GM18870 (cell line): Measurements from ENCODE around the gene CORO7.

Source experiments
- ATAC-seq: cut with Tn5 transposase; IDR thresholded peaks from one replicate; pipeline ENCODE4 v1.9.1; 2021; ENCODE audit warnings: moderate library complexity; ENCODE audit not compliant: unreplicated experiment

The CORO7 gene

DNA sequence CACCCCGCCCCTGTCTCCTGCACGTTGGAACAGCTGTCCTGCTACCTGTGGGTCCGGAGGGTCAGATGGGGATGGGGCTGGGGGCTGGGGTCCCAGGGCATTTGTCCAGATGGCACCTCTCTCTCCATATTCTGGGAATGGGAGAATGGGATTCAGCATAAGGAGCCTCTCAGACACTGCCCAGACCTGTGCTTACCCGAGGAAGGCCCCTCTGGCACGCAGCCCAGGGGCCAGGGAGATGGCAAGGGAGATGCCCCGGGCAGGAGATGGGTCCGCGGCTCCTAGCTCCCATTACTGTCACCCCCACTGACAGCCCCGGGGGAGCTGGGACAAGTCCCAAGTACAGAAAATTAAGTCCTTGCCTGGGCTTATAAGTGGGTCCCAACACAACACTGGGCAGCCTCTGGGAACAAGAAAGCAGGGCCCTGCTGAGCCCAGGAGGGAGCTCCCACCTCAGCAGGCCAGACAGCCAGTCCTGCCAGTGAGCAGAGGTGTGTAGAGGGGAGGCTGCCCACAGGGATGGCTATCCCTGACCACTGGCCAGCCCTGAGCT lies 43.0 kb downstream of the CORO7 start:
- no peak for ATAC-seq

DNA sequence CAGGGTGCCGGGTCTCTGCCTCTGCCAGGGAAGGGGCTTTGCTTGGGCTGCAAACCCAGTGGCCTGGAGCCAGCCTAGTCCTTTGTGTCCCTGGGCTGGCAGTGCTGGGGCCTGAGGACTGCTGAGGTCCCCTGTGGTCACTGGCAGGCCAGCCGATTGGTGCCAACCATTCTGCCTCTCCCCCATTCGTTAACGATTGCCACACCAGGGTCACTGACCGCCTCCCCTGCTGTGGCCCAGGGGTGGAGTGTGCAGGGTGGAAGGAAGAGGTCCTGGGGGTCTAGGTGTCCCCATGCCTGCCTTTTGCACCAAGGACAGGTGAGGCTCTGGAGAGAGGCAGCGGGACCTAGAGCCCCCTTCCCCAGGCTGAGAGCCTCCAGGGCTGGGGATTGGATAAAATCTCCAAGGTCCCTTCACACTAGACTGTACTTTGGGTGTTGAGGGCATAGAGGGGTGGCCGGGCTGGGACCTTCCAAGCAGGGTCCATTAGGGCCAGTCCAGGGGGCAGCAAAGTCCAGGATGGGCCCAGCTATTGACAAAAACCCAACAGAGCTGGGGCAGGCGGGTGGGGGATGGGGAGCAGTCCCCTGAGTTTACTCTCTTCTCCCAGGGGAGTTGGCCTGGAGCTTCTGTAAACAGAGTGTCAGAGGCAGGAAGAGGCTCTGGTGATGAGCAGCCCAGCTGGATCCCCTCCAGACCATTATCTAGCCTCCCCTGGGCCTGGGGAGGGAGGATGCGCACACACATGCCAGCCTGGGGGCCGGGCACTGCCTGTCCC lies 43.6 kb downstream of the CORO7 start:
- no peak for ATAC-seq

DNA sequence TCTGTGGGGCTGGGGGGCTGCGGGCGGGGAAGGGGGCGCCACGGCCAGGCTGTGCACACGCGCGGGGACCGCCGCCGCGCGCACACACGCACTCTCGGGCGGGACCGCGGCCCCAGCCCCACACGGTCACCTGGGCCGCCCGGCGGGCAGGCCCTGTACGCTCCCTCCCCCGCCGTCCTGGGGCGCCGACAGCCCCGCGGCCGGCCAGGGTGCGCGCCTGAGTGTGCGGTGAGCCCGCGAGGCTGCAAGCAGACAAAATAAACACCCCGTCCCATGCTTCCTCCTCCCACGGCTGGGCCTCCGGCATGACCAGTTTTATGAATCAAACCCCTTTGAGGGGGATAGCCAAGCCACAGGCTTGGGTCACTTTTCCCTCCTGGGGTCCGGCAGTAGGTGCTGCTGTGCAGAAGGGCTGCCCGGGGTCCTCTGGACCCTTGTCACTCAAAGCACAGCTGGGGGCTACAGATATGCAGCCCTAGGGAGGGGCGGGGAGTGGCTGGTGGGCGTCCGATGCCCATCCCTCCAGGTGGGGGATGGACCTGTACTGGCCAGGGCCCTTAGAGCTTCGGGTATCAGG lies 44.3 kb downstream of the CORO7 start:
- no peak for ATAC-seq

DNA sequence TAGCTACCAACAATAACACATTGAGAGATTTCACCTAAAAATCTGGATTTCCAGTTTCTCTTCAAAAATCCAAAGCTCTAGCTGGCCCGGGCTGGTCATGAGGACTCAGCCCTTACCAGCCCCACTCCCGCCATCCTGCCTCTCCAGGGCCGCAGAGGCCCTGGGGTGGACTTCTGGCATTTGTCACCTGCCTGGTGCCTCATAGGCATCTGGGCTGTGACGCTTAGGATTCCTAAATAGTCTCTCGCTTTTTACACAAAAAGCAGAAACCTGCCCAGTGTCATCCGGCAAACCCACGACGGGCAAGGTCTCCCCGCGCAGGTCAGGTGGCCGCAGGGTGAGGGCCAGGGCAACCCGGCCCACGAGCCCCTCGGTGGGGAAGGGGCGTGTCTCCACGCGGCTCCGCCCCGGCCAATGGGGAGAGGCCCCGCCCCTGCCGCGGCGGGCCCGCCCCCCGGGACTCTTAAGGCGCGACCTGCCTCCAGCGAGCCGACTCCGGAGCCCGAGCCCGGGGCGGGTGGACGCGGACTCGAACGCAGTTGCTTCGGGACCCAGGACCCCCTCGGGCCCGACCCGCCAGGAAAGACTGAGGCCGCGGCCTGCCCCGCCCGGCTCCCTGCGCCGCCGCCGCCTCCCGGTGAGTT lies 44.9 kb downstream of the CORO7 start, which contains the start of gene VASN:
Gene VASN (plus strand): TSS at position 492 of the 644 bp plus-strand sequence. CDS start 9,030 bp downstream, outside the sequence.
- no peak for ATAC-seq

DNA sequence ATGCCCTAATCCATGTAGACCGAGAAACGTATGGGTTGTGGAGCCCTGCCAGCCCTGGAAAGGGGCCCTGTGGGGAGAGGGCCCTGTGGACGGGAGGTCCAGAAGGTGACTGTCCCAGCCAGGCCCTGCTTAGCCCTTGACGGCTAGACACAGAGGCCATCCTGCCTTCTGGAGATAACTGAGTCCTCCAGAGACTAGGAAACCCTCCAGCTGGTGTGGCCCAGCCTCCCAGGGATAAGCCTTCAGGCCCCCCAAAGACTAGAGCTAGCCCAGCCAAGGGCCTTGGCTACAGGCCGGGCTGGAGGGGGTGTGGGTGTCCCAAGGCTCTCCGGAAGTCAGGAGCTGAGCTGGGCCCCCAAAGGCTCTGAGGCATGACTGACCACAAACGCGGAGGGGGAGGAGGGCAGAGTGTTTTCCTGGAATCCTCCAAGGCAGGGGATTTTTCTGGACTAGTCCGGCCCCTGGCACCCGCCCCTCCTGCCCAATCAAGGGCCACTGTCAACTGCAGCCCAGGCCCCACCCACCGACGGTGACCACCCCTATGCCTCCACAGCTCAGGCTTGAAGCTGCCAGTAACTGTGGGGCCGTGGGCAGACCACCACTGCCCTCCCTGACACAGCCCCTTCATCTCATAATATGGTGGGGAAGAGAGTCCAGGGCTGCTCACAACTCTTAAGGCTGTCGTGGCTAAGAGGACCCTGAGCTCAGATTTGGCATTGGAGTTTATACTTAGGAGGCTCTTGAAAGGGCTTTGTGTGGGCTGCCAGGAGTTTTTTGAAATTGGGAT lies 45.6 kb downstream of the CORO7 start:
- no peak for ATAC-seq

DNA sequence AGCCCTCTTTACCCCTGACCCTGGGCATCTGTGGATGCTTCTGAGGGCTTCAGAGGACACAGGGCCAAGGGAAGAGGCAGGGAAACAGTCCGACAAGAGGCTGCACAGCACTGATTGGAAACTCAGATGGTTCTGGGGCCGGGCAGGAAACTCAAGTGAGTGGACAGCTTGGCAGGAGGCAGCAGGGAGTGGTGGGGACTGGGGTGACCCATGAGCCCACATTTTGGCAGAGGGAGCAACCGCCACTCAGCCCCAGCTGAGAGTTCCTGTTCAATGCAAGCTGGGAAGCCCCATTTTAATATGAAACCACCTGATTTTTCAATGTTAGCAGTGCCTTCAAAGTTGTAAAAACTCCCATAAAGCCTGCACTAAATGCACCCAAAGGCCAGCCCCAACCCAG lies 46.2 kb downstream of the CORO7 start:
- no peak for ATAC-seq

DNA sequence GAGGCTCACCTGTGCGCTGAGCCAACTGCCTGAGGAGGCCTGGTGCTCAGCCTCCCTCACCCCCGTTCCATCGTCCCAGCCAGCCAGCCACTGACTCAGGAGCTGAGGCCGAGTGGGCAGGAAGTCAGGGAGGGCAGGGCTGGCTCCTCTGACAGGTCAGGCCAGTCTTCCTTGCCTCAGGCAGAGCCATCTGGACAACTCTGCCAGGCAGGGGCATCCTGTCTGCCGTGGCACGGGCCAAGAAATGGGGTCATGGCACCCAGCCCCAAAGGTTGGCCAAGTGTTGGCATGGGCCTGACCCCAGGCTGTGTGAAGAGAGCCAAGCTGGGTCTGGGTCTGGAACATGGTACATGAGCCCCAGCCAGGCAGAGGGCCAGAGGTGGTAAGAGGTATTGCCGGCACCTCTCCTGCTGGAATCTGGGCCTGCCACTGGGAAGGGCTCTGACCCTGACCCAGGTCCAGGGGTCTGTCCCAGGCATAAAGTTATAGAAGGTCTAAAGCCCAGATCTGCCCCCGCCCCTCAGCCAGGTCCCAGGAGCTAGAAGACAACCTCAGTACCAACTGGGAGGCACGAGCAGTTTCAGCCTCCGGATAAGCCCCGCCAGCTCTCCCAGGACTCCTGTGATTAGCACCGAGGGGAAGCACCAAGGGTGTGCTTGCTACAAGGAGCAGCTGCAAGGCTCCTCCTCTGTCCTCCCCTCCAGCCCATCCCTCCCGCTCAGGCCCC lies 47.2 kb downstream of the CORO7 start:
- ATAC-seq = no peak

DNA sequence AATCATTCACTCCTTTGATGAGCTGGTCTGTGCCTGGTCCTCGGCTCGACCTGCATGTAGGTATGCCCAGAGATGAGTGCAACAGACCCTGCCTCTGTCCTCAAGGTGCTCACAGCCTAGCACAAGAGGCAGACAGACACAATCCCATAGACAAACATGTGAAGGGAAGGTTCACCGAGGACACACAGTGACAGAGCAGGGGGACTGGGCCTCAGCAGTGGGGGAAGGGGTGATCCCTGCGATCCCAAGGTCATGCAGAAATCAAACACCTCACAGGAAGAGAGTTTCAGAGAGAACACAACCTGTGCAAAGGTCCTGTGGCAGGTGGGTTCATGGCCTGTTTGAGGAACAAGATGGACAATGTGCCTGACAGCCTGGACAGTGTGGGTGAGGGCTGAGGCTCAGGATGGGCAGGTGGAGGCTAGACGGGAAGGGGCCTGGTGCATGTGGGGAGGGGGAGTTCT lies 49.0 kb downstream of the CORO7 start:
- no peak for ATAC-seq

DNA sequence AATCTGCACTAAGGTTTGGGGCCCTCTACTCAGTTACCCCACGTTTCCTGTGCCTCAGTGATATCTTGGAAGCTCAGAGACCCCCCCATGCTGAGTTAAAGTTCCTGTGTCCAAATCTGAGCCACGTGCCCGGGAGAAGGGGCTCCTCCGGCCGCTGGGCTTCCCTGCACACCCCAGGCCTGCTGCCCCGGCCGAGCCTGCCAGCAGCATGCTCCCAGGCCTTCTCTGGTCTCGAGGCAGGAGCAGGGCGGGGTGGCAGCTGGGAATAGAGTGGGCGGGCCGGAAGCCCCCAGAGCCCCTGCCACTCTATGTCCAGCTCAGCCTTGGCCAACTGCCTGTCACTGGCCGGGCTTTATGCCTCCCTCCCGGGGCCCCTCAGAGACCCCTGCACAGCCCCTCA lies 50.4 kb downstream of the CORO7 start:
- ATAC-seq = no peak

DNA sequence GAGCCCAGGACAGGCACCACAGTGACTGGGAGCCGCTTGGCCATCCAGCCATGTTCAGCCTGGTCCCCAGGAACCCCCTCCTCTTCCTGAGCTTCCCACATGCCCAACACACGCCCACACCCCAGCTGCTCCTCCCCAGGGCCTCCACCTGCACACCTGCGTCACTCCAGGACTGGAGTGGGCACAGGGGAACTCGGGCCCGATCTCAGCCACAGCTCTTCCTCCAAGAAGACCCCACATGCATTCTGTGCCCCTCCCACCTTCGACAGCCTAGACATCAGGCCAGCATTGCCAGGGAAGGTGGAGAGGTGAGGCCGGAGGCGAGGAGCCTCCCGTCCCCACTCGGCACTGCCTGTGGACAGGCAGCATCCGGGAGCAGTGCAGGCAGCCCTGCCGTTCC lies 50.8 kb downstream of the CORO7 start:
- no peak for ATAC-seq

DNA sequence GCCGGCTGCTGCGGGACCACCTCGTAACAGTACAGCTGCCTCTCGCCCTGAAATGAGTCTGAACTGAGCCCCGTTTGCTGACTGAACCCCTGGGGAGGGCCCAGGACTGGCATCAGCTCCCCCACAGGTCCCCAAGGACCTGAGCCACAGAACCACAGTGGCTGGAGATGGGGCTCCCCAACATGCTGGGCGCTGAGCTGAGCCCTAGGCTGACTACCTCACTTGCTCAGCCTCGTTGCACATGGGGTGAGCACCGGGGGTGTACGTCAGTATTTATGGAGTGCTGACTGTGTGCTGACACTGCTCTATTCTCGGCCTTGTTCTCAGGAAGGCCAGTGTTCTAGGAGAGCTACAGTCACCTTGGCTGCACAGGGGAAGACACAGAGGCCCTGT lies 51.4 kb downstream of the CORO7 start:
- ATAC-seq = no peak

DNA sequence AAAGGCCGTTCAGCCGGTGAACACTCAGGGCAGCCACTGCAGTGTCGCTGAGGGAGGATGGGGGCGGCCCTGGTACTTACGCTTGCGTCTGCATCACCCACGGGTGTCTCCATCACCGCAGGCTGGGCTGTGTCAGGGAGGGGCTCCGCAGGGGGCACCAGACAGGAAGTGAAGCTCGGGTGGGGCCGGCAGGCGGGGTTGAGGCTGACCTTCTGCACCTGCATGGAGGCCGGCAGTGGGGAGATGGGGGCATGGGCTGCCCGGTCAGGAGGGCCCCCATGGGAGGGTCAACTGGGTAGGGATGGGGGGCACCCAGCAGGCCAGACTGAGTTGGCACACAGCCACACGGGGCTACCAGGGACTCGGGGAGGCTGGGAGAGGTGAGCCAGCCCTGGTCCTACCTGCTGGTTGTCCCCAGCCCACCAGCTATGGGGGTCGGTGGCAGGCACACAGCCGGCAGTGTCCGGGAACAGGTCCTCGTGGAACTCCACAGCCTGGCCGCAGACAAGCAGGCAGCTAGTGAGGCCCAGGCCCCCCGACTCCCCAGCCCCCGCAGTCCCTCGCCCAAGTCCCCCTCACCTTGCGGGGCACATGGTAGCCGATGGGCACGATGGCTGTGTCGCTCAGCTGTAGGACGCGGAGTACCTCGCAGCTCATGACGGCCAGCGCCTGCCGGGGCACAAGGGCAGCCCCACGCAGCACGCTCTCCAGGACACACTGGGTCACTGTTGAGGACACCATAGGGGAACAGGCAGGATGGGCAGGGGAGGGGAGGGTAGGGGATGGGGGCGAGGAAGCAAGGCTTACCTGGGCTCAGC lies 52.0 kb downstream of the CORO7 start:
- no peak for ATAC-seq

DNA sequence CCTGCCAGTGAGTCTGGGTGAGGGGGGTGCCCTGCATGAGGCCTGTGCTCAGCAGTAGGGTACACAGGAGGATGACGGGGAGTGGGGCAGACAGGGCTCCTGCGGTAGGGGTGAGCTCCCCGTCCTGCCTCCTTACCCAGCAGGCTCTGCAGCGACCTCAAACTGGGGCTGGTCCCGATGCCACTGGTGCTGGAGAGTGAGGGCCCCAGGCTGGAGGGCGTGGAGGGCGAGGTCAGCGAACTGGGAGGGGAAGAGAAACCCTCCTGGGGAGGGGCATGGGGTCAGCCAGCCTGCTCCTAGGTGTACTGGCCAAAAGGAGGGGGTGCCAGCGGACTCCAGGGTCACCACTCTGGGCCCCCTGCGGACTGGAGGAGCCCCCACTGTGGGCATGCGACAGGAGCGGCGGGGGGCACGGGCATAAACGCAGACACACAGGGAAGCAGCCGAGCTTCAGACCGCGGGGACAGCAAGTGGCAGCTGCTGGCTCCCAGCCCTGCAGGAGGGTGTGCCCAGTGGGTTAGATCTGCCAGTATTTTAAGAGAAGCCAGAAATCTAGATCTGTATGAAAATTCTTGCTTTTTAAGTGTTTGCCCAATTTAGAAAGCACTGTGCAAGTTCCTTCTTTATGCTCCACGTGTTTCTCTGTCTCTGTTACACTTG lies 53.8 kb downstream of the CORO7 start:
- ATAC-seq = no peak

DNA sequence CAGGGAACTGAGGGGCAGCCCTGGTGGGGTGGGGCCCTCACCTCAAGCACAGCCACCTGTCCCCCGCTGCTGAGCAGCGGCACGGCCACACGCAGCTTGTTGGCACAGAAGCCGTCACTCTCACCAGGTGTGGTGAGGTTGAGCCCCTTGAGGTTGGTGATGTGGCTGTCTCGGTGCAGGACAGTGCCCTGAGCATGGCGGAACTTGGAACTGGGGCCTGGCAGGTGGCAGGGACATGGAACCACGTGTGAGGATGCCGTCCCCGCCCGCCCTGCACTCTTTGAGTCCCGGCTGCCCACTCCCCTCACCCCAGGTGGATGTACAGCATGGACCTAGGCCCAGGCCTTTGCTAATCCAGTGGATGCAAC lies 54.5 kb downstream of the CORO7 start:
- ATAC-seq = no peak

DNA sequence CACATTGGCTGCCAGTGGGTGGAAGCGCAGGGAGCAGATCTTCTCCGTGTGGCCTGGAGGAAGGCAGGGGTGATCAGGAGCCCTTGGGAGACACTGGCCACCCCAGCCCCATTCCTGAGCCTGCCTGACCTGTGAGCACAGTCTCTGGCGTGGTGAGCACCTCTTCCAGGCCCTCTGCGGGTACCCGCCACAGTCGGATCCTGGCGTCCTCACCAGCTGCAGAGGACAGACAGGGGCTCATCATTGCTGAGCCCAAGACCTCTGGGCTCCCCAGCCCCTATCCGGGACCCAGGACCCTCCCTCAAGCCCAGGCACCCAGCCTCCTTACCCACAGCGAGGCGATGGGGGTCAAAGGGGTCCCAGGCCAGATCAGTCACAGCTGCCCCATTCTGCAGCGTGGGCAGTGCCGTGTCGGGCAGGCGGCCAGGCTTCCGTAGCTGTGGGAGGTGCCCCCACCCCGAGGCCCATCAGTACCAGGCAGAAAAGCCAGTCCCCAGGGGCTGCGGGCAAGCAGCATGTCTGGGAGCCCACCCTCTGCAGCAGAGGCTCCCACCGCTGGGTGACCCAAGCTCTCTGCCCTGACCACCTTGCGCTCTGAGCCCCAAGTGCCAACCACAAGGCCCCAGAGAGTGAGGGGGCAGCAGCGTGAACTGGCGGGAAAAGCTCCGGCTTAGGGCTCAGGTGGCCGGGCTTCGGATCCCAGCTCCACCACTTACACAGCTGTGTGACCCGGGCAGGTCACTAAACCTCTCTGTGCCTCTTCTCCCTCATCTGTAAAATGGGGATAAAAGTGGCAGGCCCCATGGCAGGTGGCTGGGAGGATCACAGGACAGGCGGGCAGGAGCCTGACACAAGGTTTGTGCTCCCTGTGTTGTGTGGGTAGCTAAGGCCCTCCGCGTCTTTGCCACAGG lies 55.1 kb downstream of the CORO7 start:
- ATAC-seq = no peak

DNA sequence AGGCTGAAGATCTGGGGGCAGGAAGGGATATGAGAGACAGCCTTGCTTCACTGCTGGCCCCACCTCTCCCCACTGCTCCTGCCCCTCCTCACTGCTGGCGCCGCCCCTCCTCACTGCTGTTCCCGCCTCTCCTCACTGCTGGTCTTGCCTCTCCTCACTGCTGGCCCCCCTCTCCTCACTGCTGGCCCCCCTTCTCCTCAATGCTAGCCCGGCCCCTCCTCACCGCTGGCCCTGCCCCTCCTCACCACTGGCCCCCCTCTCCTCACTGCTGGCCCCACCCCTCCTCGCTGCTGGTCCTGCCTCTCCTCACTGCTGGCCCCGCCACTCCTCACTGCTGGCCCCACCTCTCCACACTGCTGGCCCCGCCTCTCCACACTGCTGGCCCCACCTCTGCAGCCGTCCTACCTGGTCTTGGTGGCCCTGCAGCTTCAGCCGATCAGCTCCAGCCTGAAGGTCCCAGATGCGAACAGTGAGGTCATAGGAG lies 55.8 kb downstream of the CORO7 start:
- no peak for ATAC-seq

DNA sequence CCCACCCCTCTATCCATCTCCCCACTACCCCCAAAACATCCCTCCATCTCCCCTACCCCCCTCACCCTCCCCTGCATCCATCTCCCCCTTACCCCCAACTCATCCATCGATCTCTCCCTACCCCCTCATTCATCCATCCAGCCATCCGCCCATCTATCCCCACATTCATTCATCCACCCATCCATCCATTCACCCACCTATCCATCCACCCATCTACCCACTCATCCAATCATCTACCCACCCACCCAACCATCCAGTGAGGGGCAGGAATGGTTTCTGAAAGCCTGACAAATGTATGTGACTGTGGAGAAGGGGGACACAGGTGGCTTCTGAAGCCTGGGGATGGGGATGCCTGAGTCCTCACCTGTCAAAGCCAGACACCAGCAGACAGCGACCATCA lies 56.5 kb downstream of the CORO7 start:
- no peak for ATAC-seq
